EH (cell line): ENCODE measurements around the gene ARL15.

Experiments
- DNase-seq: peaks from one replicate; pipeline ENCODE4 v3.0.0-alpha.2; 2015; ENCODE audit warnings: low read depth

Gene ARL15

GRCh38 chr5:54156577-54156976 is 153.8 kb downstream of the ARL15 start:
- no peak for DNase-seq

DNA sequence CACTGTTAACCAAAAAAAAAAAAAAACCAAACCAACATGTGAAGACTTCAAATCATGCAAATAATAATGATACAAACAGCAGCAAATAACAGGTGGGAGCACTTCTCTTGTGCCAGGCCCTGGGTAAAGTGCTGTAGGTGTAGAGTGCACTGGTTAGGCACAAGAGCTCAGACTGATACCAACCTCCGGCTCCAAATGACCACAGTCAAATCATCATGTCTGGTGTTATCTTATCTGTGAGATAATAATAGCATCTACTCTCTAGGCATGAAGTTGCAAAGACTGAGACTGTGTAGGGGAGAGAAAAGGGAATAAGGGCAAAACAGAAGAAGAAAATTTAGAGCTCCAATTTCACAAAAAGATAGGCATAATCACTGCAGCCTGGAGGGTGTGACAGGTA is 159.5 kb downstream of the ARL15 start:
- no peak for DNase-seq

DNA sequence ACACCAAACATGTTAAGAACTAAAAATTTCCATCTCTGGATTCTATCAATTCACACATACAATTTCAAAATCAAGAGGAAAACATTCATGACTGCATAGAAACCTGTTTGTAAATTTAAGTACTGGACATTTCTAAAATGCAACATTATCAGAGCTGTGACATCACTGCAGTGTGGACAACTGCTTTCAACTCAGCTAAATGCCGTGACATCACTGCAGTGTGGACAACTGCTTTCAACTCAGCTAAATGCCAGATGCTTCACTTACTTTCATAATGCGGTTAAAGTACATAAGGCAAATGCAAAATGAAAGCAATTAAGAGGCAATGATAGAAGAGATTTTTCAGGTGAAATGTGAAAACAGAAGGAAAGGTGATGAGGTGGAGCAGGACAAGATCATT is 161.5 kb downstream of the ARL15 start:
- DNase-seq = no peak

- DNase-seq = peak; percentile 37
These were observed 162.1 kb downstream of the ARL15 start for GRCh38 chr5:54148067-54148845.

DNA sequence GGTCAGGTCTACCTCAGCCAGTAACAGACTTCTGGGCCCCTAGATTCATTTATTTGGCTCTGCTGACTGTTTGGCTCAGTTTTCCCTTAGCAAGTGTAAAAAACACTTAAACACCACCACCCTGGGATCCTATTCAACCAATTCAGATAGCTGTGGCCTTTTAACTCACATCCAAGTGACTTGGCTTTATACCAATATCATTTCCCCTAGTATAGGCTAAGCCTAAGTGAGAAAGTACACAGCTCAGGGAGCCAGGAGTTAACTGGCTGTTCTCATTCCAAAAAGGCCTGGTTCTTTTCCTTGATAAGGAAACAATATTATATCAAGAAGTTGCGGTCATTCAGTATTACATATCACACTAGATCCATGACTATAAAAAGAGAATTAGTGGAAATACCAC is 163.5 kb downstream of the ARL15 start:
- DNase-seq = no peak

DNA sequence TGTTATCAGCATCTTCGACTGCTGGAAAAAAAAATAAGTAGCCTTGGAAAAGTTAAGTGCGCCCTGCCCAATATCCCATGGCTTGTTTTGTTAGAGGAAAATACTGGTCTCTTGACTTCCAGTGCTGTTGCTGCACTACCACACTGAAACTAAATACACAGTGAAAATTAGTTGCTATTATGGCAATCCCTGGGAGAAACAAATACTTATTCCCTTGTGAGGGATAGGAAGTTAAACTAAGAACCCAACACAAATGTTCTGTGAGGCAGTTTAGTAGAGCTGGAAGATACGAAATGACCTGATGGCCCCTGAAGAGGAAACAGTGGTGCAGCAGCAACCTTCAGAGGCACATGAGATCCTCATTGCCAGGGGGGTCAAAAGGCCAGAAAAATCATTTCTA is 164.0 kb downstream of the ARL15 start:
- no peak for DNase-seq

DNA sequence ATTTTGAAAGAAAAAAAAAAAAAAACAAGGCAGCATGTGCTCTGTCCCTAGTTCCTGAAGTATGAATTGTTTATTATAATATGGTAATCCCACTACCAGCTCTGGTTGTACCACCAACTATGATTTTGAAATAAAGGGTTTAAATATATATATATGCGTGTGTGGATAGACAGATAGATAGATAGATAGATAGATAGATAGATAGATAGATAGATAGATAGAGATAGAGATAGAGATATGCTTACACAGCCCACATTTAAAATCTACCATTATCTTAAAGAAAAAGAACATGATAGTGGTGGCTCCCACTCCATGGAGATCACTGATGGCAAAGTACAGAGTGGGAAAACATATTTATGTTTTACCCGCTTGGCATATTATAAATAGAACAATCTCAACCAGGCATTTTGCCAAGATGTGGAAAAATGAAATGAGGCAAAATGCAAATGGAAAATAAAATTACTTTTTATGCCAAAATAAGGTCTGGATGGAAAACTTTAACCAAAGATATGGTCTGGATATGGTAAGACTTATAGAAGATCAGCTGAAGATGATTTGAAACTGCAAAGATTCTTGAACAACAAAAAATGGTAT is 170.0 kb downstream of the ARL15 start:
- DNase-seq = no peak

DNA sequence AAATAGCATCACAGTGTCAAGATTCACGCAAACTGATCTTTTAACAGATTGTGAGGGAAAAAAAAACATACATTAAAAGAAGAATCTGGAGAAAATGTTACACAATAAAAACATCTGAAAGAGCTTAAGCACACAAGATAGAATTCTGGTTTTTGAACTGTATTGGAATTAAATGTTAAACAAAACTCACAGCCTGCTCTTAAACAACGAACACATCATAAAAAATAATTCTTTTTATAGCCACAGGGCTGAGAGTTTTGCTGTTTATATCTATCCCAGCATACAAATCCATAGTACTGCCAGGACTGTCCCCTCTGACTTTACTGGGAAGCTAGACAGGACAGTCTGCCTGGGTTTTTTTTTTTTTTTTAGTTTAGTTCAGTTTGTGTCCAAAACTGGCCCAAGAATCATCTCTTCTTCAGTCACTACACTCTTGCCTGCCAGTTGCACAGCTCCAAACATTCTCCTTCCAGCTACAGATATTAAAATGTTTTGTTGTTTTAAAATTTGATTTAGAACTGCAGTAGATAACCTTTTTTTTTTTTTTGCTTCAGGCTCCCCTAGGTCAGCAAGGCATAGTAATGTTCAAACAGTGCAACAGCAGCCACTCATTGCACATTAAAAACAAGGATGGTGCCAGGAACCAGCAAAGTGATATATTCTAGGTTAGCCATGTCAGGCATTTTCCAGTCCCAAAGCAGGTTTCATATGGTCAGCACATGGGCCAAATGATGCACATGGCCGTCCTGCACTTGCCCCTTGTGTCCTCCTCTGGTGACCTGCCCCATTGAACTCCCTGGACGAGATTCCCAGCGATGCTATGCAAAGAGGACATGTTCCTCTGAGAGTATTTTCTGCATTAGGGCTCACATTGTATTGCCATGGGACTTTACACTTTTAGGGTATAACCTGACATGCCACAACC is 173.6 kb downstream of the ARL15 start:
- DNase-seq = peak; percentile 27

DNA sequence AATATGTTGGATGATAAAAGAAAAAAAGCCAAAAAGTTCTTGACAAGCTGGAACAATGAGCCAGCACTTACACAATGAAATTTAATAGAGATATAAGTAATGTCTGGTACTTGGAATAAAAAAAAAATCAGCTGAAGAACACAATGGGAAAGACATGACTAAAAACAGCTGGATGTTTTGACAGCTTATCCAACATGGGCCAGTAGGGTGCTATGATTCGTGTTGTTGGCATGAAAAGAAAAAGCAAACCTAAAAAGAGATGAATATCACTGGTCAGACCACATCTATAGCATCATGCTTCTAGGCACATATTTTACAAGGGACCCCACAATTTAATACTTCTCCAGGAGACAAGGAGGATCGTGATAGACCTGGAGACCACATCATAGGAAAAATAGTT is 175.3 kb downstream of the ARL15 start:
- DNase-seq = peak; percentile 75

DNA sequence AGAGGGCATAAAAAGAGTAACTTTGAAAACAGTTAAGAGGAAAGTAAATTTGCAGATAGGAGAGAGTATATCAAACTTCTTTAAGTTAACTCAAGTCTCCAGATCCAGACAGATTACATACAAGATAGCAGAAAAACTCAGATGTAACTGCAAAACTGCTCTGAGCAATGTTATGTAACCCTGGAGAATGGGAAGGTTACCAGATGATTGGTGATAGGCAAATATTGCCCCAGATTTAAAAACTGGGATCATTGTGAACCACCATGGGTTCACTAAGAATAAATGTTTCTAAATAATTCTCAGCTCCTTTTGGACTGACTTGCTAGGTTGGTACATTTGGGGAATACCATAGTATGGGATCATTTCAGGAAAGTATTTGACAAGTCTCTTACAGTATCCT is 176.5 kb downstream of the ARL15 start:
- no peak for DNase-seq

DNA sequence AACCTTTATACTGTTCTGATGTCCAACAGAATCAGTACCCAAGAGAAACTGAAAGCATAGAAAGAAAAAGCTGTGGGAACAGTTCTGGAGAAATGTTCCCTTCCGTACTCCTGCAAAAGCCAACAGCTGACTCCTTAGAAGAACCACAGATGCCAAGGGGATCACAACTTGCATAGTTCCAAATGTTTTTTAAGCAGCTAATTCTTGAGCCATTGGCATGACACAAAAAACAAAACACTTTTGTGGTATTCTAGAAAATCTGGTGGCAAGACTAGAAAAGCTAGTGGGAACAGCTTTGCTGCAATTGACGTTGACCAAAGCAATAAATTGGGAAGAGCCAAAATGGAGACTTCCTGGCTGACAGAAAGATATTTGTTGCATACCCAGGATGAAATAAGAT is 189.9 kb downstream of the ARL15 start:
- no peak for DNase-seq

- DNase-seq = no peak
These were observed 192.4 kb downstream of the ARL15 start for GRCh38 chr5:54117957-54118356.

GRCh38 chr5:54115735-54116403 is 194.5 kb downstream of the ARL15 start:
- peak; percentile 34 for DNase-seq

DNA sequence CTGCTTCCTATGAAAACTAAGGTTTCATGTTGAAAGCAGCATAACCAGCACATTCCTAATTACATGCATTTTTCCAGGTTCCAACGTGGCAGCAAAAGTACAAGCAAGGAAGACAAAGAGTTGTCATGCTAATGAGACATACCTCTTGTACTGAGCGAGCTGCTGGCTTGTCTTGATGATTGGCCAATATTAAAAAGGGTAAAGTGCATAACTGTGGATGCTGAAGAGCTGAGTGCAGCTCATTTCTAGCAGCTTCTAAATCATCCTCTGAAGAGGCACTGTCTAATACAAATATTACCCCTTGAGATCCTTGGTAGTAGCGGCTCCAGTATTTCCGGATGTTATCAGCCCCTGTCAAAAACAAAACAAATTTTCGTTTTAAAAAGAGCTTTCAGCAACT is 197.3 kb downstream of the ARL15 start:
- DNase-seq = no peak

- DNase-seq = no peak
These were observed 200.6 kb downstream of the ARL15 start for GRCh38 chr5:54109626-54110330.

- DNase-seq = no peak
These were observed 202.2 kb downstream of the ARL15 start for GRCh38 chr5:54108136-54108535.

- no peak for DNase-seq
These were observed 206.5 kb downstream of the ARL15 start for GRCh38 chr5:54103871-54104270.

- DNase-seq = no peak
These were observed 212.1 kb downstream of the ARL15 start for GRCh38 chr5:54098267-54098666.

- no peak for DNase-seq
These were observed 214.4 kb downstream of the ARL15 start for GRCh38 chr5:54095969-54096368.

DNA sequence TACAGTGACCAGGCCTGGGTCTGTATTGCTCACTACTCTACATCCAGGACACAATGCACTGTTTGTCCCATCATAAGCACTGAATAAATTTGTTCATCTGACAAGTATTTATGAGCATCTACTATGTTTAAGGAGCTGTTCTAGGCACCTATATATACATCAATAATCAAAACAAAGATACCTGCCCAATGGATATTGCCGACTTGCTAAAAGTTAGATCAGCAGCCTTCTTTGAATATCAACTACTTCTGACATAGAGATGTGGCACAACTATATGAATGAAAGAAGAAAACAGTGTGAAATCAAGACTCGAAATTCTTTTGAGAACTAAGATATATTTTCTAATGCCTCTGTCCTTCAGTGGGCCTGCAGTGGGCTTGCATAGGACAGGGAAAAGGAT is 215.7 kb downstream of the ARL15 start:
- DNase-seq = no peak

- DNase-seq = no peak
These were observed 216.5 kb downstream of the ARL15 start for GRCh38 chr5:54093861-54094260.

DNA sequence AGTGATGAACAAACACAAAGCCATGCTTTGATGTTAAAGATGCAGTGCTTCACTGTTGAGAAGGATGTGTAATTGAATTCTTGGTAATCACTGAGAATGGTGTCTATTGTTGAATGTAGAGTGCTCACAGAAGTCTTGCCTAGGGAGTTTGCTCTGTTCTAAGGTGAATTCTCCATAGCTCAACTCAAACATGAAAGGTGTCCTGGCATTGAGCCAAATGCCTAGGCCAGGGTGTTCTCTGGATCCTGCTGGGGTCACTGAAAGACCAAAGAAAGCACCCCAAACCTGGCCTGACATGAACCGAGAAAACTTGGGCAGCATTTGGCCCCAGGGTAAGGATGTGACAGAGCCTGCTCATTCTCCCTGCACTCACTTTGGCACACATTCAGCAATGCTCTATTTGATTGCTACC is 217.3 kb downstream of the ARL15 start:
- DNase-seq = peak; percentile 33
